Pericardium fibroblast (primary cell): ENCODE data around the gene LPAR2. TPM values are rescaled to one million over a fixed set of nuclear protein-coding genes. Genes with fewer than 3 reads are reported as not detected.

Source experiments
- total RNA-seq: library from RNA; depleted of rRNA; stranded (reverse); fragments of >200 nt; gene quantifications from 2 replicates; pipeline ENCODE4 v1.2.3, GENCODE V29; 2015

The LPAR2 gene
- 0.93 and 4.1 TPM in 2 replicates for total RNA-seq

GRCh38 chr19:19627621-19628500 lies at the start of gene LPAR2:
Gene LPAR2, minus strand, starts transcription at chr19:19628220. Its CDS starts 945 bp downstream, at chr19:19627275.

GRCh38 chr19:19668230-19669012 lies 40.4 kb upstream of the LPAR2 start, which contains the start of gene ZNF101:
Gene ZNF101, plus strand, starts transcription at chr19:19668839. Its CDS starts 125 bp downstream, at chr19:19668964.

GRCh38 chr19:19663256-19664120 lies 35.5 kb upstream of the LPAR2 start, which contains the start of gene ATP13A1:
Gene ATP13A1, minus strand, starts transcription at chr19:19663676. Its CDS starts 10 bp downstream, at chr19:19663666.

GRCh38 chr19:19643158-19644053 lies 15.4 kb upstream of the LPAR2 start, which contains the start of gene GMIP:
Gene GMIP, minus strand, starts transcription at chr19:19643657. Its CDS starts 128 bp downstream, at chr19:19643529.

GRCh38 chr19:19618219-19619051 lies 9.6 kb downstream of the LPAR2 start, which contains the start of gene PBX4:
Gene PBX4, minus strand, starts transcription at chr19:19618687. Its CDS starts 58 bp downstream, at chr19:19618629.

Other genes with a start within 250 kb of the LPAR2 start
- gene GATAD2A, start 222.5 kb downstream of the LPAR2 start, total RNA-seq, result 34.9 and 40.4 TPM in 2 replicates
- 1.4 and 2.0 TPM in 2 replicates for gene TSSK6, start 112.7 kb downstream of the LPAR2 start, total RNA-seq
- gene NDUFA13, start 112.0 kb downstream of the LPAR2 start, total RNA-seq, result 176 and 205 TPM in 2 replicates
- gene YJEFN3, start 99.3 kb downstream of the LPAR2 start, total RNA-seq, result 0.17 and 0.23 TPM in 2 replicates
- 1.2 TPM in 2 replicates for gene CILP2, start 90.0 kb downstream of the LPAR2 start, total RNA-seq
- 1.5 TPM in 1 of 2 replicates, not detected in the other for gene PBX4, start 9.5 kb downstream of the LPAR2 start, total RNA-seq
- 3.9 and 10.5 TPM in 2 replicates for gene GMIP, start 15.4 kb upstream of the LPAR2 start, total RNA-seq
- 159 and 211 TPM in 2 replicates for gene ATP13A1, start 35.5 kb upstream of the LPAR2 start, total RNA-seq
- gene ZNF101, start 40.6 kb upstream of the LPAR2 start, total RNA-seq, result 2.0 and 3.7 TPM in 2 replicates
- gene ZNF14, start 104.9 kb upstream of the LPAR2 start, total RNA-seq, result 4.0 and 4.4 TPM in 2 replicates
- 15.8 and 20.0 TPM in 2 replicates for gene ZNF506, start 193.5 kb upstream of the LPAR2 start, total RNA-seq
- gene ZNF253, start 237.7 kb upstream of the LPAR2 start, total RNA-seq, result 3.0 and 3.4 TPM in 2 replicates